Progenitor cell of endocrine pancreas (in vitro differentiated cells): ENCODE results near the gene PCCA. TPM values are rescaled to one million over a fixed set of nuclear protein-coding genes. Genes with fewer than 3 reads are reported as not detected.
"Not testable (repeated sequence)": the region's sequence is repeated elsewhere in the genome, so short reads cannot be mapped to it uniquely, and the experiment has no call there.

Experiments used
- DNase-seq: peaks from one replicate; pipeline ENCODE4 v3.0.0; 2021; ENCODE audit warnings: low spot score; ENCODE audit not compliant: unreplicated experiment
- H3K27ac Mint-ChIP-seq: 2 replicates; pipeline ENCODE4 v1.8.0; 2021; ENCODE audit warnings: mild to moderate bottlenecking, moderate library complexity, mixed read lengths
- H3K27me3 Mint-ChIP-seq: 2 replicates; pipeline ENCODE4 v1.8.0; 2021; ENCODE audit warnings: mixed read lengths
- H3K36me3 Mint-ChIP-seq: 2 replicates; pipeline ENCODE4 v1.8.0; 2022; ENCODE audit warnings: mixed read lengths; ENCODE audit not compliant: insufficient read depth
- H3K4me1 Mint-ChIP-seq: 2 replicates; pipeline ENCODE4 v1.8.0; 2021; ENCODE audit warnings: low read depth, mixed read lengths
- H3K4me3 Mint-ChIP-seq: 2 replicates; pipeline ENCODE4 v1.8.0; 2021; ENCODE audit warnings: low read depth, mild to moderate bottlenecking, moderate library complexity, mixed read lengths
- H3K9me3 Mint-ChIP-seq: 2 replicates; pipeline ENCODE4 v1.8.0; 2021; ENCODE audit warnings: low read depth, mixed read lengths
- CTCF ChIP-seq: fragments of 200-600 bp; sonication (generic); IDR thresholded peaks from one replicate; pipeline ENCODE4 v1.5.0; 2021; ENCODE audit warnings: antibody characterized with exemption, mild to moderate bottlenecking; ENCODE audit not compliant: unreplicated experiment
- total RNA-seq: library from RNA; stranded (reverse); gene quantifications from 2 replicates; pipeline ENCODE4 v1.2.1, GENCODE V29; 2021

The PCCA gene
- total RNA-seq, 1 donor from 2014 or later = 48.1 TPM

- Mint-ChIP-seq H3K36me3 (peaks cover 4% of the 10 kb centered on the region), H3K4me3 (peak overlapping the region; percentile 92), H3K4me1 (peaks cover 19% of the 10 kb centered on the region), H3K27ac (peak overlapping the region; percentile 91), H3K9me3 (no peaks in the 10 kb centered on the region), H3K27me3 (no peaks in the 10 kb centered on the region)
- no peak for TF ChIP-seq CTCF
- no peak for DNase-seq
Observed at GRCh38 chr13:100089465-100090032, 656 bp downstream of the PCCA start.

GRCh38 chr13:100090861-100091260 lies 2.0 kb downstream of the PCCA start:
- no peak for DNase-seq
- peak overlapping the region; percentile 92 for H3K4me3 Mint-ChIP-seq
- H3K27me3 Mint-ChIP-seq = no peaks in the 10 kb centered on the region
- peaks cover 12% of the 10 kb centered on the region for H3K36me3 Mint-ChIP-seq
- peaks cover 26% of the 10 kb centered on the region for H3K4me1 Mint-ChIP-seq
- no peaks in the 10 kb centered on the region for H3K9me3 Mint-ChIP-seq
- no peak for TF ChIP-seq CTCF
- no peak overlapping the region for H3K27ac Mint-ChIP-seq

GRCh38 chr13:100091391-100091790 lies 2.5 kb downstream of the PCCA start:
- Mint-ChIP-seq H3K4me3 (peak overlapping the region; percentile 92), H3K9me3 (no peaks in the 10 kb centered on the region)

GRCh38 chr13:100092273-100092672 lies 3.4 kb downstream of the PCCA start:
- not testable (repeated sequence) for DNase-seq, H3K27me3 Mint-ChIP-seq, H3K4me3 Mint-ChIP-seq, H3K9me3 Mint-ChIP-seq, H3K27ac Mint-ChIP-seq
- Mint-ChIP-seq H3K36me3 (peaks cover 18% of the 10 kb centered on the region), H3K4me1 (peaks cover 30% of the 10 kb centered on the region)

More at GRCh38 chr13:100091391-100091790, 2.5 kb downstream of the PCCA start:
- no peak for DNase-seq
- Mint-ChIP-seq H3K27ac (no peak overlapping the region), H3K36me3 (peaks cover 12% of the 10 kb centered on the region), H3K27me3 (no peaks in the 10 kb centered on the region), H3K4me1 (peaks cover 28% of the 10 kb centered on the region)
- no peak for TF ChIP-seq CTCF

GRCh38 chr13:100095498-100095897 lies 6.6 kb downstream of the PCCA start:
- peaks cover 34% of the 10 kb centered on the region for H3K4me1 Mint-ChIP-seq
- H3K27ac Mint-ChIP-seq = no peak overlapping the region
- H3K4me3 Mint-ChIP-seq = no peak overlapping the region
- H3K36me3 Mint-ChIP-seq = peaks cover 18% of the 10 kb centered on the region
- no peaks in the 10 kb centered on the region for H3K27me3 Mint-ChIP-seq
- no peak for TF ChIP-seq CTCF
- H3K9me3 Mint-ChIP-seq = no peaks in the 10 kb centered on the region
- no peak for DNase-seq

GRCh38 chr13:100096526-100096925 lies 7.6 kb downstream of the PCCA start:
- H3K27ac Mint-ChIP-seq = no peak overlapping the region

More at GRCh38 chr13:100096526-100096925, 7.6 kb downstream of the PCCA start:
- no peaks in the 10 kb centered on the region for H3K9me3 Mint-ChIP-seq
- no peak overlapping the region for H3K4me3 Mint-ChIP-seq
- H3K27me3 Mint-ChIP-seq = no peaks in the 10 kb centered on the region
- TF ChIP-seq CTCF = no peak
- peaks cover 32% of the 10 kb centered on the region for H3K4me1 Mint-ChIP-seq
- peaks cover 18% of the 10 kb centered on the region for H3K36me3 Mint-ChIP-seq
- no peak for DNase-seq
